ENCODE measurements around the gene TMEM121.
"Not testable (repeated sequence)": the region's sequence is repeated elsewhere in the genome, so short reads cannot be mapped to it uniquely, and the experiment has no call there.

Gene TMEM121

GRCh38 chr14:105538481-105539049 is 12.2 kb downstream of the TMEM121 start:
- H3K27ac ChIP-seq = no peak overlapping the region
- no peak for DNase-seq (ENCODE audit: low read depth, low spot score)

- no peak for DNase-seq (ENCODE audit: low read depth, low spot score)
- H3K27ac ChIP-seq = no peak overlapping the region
These were observed 14.4 kb downstream of the TMEM121 start for GRCh38 chr14:105540811-105541210.

- no peak overlapping the region for H3K27ac ChIP-seq
- no peak for DNase-seq (ENCODE audit: low read depth, low spot score)
These were observed 15.0 kb downstream of the TMEM121 start for GRCh38 chr14:105541218-105541875.

- DNase-seq (ENCODE audit: low read depth, low spot score); H3K27ac ChIP-seq: not testable (repeated sequence)
These were observed 19.3 kb downstream of the TMEM121 start for GRCh38 chr14:105545676-105546075.

GRCh38 chr14:105546410-105546809 is 20.0 kb downstream of the TMEM121 start:
- not testable (repeated sequence) for H3K27ac ChIP-seq; DNase-seq (ENCODE audit: low read depth, low spot score)

GRCh38 chr14:105547072-105547471 is 20.7 kb downstream of the TMEM121 start:
- not testable (repeated sequence) for DNase-seq (ENCODE audit: low read depth, low spot score); H3K27ac ChIP-seq

- H3K27ac ChIP-seq = no peak overlapping the region
- no peak for DNase-seq (ENCODE audit: low read depth, low spot score)
These were observed 21.4 kb downstream of the TMEM121 start for GRCh38 chr14:105547741-105548169.

GRCh38 chr14:105549481-105549880 is 23.1 kb downstream of the TMEM121 start:
- no peak overlapping the region for H3K27ac ChIP-seq

GRCh38 chr14:105554022-105554421 is 27.6 kb downstream of the TMEM121 start:
- no peak overlapping the region for H3K27ac ChIP-seq
- no peak for DNase-seq (ENCODE audit: low read depth, low spot score)

More at GRCh38 chr14:105549481-105549880, 23.1 kb downstream of the TMEM121 start:
- DNase-seq (ENCODE audit: low read depth, low spot score) = no peak

- DNase-seq (ENCODE audit: low read depth, low spot score) = no peak
These were observed 28.1 kb downstream of the TMEM121 start for GRCh38 chr14:105554523-105554922.

GRCh38 chr14:105557671-105558070 is 31.3 kb downstream of the TMEM121 start:
- H3K27ac ChIP-seq; DNase-seq (ENCODE audit: low read depth, low spot score): not testable (repeated sequence)

More at GRCh38 chr14:105554523-105554922, 28.1 kb downstream of the TMEM121 start:
- no peak overlapping the region for H3K27ac ChIP-seq

- H3K27ac ChIP-seq; DNase-seq (ENCODE audit: low read depth, low spot score): not testable (repeated sequence)
These were observed 32.2 kb downstream of the TMEM121 start for GRCh38 chr14:105558449-105559154.

- not testable (repeated sequence) for DNase-seq (ENCODE audit: low read depth, low spot score); H3K27ac ChIP-seq
These were observed 33.1 kb downstream of the TMEM121 start for GRCh38 chr14:105559384-105560047.

- not testable (repeated sequence) for DNase-seq (ENCODE audit: low read depth, low spot score); H3K27ac ChIP-seq
These were observed 33.8 kb downstream of the TMEM121 start for GRCh38 chr14:105560048-105560669.

GRCh38 chr14:105561345-105561744 is 35.0 kb downstream of the TMEM121 start:
- H3K27ac ChIP-seq; DNase-seq (ENCODE audit: low read depth, low spot score): not testable (repeated sequence)

- H3K27ac ChIP-seq = no peak overlapping the region
- DNase-seq (ENCODE audit: low read depth, low spot score) = no peak
These were observed 36.4 kb downstream of the TMEM121 start for GRCh38 chr14:105562713-105563346.

GRCh38 chr14:105563347-105563737 is 37.0 kb downstream of the TMEM121 start:
- H3K27ac ChIP-seq = no peak overlapping the region
- DNase-seq (ENCODE audit: low read depth, low spot score) = no peak

GRCh38 chr14:105564536-105564935 is 38.2 kb downstream of the TMEM121 start:
- DNase-seq (ENCODE audit: low read depth, low spot score); H3K27ac ChIP-seq: not testable (repeated sequence)

GRCh38 chr14:105565185-105565919 is 39.0 kb downstream of the TMEM121 start:
- H3K27ac ChIP-seq; DNase-seq (ENCODE audit: low read depth, low spot score): not testable (repeated sequence)

Measured in epithelial cell of prostate (primary cell).